Mucosa of descending colon (tissue), 3 donors: Measurements from ENCODE around the gene SPAG9. TPM values are rescaled to one million over a fixed set of nuclear protein-coding genes. Genes with fewer than 3 reads are reported as not detected.

Experiments
- ATAC-seq: fragments of 200-7000 bp; cut with Tn5 transposase; one replicate; pipeline ENCODE4 v1.9.1; 2020; ENCODE audit warnings: mild to moderate bottlenecking, moderate library complexity
- DNase-seq, 3 donors: peaks; one replicate each; pipeline ENCODE4 v3.0.0-alpha.2; 2020
- H3K36me3 ChIP-seq: fragments of 200-600 bp; one replicate; pipeline ENCODE4 v1.8.0; 2021; ENCODE audit warnings: low read depth, mild to moderate bottlenecking
- H3K4me1 ChIP-seq: fragments of 200-600 bp; one replicate; pipeline ENCODE4 v1.8.0; 2021; ENCODE audit warnings: low read depth, mild to moderate bottlenecking
- H3K4me3 ChIP-seq: fragments of 200-600 bp; one replicate; pipeline ENCODE4 v1.8.0; 2021; ENCODE audit warnings: mild to moderate bottlenecking
- H3K9me3 ChIP-seq: fragments of 200-600 bp; one replicate; pipeline ENCODE4 v1.8.0; 2021; ENCODE audit warnings: mild to moderate bottlenecking
- intact Hi-C, 2 donors: fragments of 100-400 bp; cut with DNase I in 1 of 2; cut with micrococcal nuclease in 1 of 2; formaldehyde crosslinking; loops; one replicate each; pipeline versions ENCODE4 v1.11.0 to v1.11.1; 2022; cut with DNase I, micrococcal nuclease
- total RNA-seq, 3 donors: library from RNA; stranded (reverse); fragmentation: NEBNext Ultra II Directional in 2 of 3; extraction: Animal tissue kit (Norgen Biotek cat#: 25700) in 2 of 3; gene quantifications; one replicate each; pipeline versions ENCODE4 v1.2.1 to v1.2.4, GENCODE V29; 2021 to 2023
- TF ChIP-seq, protein P1 (sequence below): fragments of 200-600 bp; IDR thresholded peaks from one replicate; pipeline ENCODE4 v1.8.0; 2022; ENCODE audit warnings: antibody characterized with exemption, mild to moderate bottlenecking
- donor health status: DM: no; HTN: no; CAD: no; lungs with moderate emphysema.
- donor health status: DM: no; HTN: no; CAD: no.
- donor health status: DM: no; HTN: yes; CAD: no.

SPAG9 gene
- total RNA-seq, 3 donors from 2014 or later, result 64.1 to 96.7 (median 79.8) TPM

DNA sequence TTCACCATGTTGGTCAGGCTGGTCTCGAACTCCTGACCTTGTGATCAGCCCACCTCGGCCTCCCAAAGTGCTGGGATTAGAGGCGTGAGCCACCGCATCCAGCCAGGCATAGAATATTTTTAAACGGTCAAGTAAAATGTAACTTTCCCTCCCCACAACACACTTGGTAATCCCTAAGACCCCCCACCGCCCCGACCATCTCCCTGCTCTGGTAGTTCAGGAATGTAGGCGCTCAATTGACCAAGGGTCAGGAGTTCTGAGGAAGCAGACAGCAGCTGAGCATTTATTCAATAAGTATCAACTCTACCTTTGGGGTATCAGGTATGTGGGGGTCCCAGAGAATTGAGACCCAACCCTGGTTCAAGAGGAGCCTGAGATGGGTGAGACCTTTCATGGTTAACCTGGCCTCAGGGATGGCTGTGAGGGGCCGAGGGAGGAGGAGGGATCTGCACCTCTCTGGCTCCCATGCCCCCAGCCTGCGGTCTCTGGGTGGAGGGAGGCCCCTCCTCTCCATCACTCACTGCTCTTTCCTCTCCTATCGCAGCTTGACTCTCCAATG is 206.1 kb downstream of the SPAG9 start:
- DNase-seq (no peak), ATAC-seq (no peak)
- TF ChIP-seq, protein P1, sequence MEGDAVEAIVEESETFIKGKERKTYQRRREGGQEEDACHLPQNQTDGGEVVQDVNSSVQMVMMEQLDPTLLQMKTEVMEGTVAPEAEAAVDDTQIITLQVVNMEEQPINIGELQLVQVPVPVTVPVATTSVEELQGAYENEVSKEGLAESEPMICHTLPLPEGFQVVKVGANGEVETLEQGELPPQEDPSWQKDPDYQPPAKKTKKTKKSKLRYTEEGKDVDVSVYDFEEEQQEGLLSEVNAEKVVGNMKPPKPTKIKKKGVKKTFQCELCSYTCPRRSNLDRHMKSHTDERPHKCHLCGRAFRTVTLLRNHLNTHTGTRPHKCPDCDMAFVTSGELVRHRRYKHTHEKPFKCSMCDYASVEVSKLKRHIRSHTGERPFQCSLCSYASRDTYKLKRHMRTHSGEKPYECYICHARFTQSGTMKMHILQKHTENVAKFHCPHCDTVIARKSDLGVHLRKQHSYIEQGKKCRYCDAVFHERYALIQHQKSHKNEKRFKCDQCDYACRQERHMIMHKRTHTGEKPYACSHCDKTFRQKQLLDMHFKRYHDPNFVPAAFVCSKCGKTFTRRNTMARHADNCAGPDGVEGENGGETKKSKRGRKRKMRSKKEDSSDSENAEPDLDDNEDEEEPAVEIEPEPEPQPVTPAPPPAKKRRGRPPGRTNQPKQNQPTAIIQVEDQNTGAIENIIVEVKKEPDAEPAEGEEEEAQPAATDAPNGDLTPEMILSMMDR, result no peak
- H3K4me3 ChIP-seq, result no peak overlapping the region
- H3K9me3 ChIP-seq, result no peaks in the 10 kb centered on the region
- peaks cover 36% of the 10 kb centered on the region for H3K4me1 ChIP-seq
- intact Hi-C loops, result loop anchor here in 1 of 2 donors (10.0 kb wide), 1 partner anchor 50 kb away; the partner anchor contains the start of gene TOB1
- H3K36me3 ChIP-seq, result no peaks in the 10 kb centered on the region

DNA sequence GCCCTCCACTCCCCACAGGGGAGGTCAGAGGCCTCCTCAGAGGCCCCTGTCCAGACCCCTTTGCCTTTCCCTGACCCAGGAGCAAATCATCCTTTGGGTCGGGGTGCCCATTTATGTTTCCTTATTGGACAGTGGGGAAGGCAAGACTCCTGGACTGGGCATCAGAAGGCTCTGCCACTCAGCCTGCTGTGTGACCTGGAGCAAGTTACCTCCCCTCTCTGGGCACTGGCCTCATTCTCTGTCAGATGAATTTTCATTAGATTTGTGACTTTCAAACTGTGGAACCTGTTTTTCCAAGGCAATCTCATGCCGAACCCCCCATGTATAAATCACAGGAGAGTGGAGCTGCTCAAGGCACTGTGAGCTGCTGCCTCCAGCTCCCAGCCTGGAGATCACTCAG is 207.5 kb downstream of the SPAG9 start:
- no peak for ATAC-seq
- Histone ChIP-seq H3K36me3 (no peaks in the 10 kb centered on the region), H3K4me3 (no peak overlapping the region), H3K4me1 (peaks cover 23% of the 10 kb centered on the region), H3K9me3 (no peaks in the 10 kb centered on the region)
- TF ChIP-seq, protein P1, result no peak
- intact Hi-C loops, result loop anchor here in 1 of 2 donors (10.0 kb wide), 1 partner anchor 48 kb away; the partner anchor contains the start of gene TOB1
- DNase-seq, result no peak

Other genes starting within 250 kb of the SPAG9 start
- gene NME1, start 32.7 kb upstream of the SPAG9 start, total RNA-seq, result 10 to 100 TPM; 18.8 to 64.2 (median 23.9) TPM
- gene NME2, start 45.5 kb upstream of the SPAG9 start, total RNA-seq, result 100 to 1,000 TPM; 306 to 433 (median 397) TPM
- gene MBTD1, start 139.2 kb upstream of the SPAG9 start, total RNA-seq, result 10 to 100 TPM; 13.7 to 19.5 (median 15.9) TPM
- 10 to 100 TPM; 12.6 to 21.0 (median 16.3) TPM for gene UTP18, start 139.7 kb upstream of the SPAG9 start, total RNA-seq